Measurements from ENCODE around the gene SAMHD1.
"Not testable (repeated sequence)": the region's sequence is repeated elsewhere in the genome, so short reads cannot be mapped to it uniquely, and the experiment has no call there.

The SAMHD1 gene

DNA sequence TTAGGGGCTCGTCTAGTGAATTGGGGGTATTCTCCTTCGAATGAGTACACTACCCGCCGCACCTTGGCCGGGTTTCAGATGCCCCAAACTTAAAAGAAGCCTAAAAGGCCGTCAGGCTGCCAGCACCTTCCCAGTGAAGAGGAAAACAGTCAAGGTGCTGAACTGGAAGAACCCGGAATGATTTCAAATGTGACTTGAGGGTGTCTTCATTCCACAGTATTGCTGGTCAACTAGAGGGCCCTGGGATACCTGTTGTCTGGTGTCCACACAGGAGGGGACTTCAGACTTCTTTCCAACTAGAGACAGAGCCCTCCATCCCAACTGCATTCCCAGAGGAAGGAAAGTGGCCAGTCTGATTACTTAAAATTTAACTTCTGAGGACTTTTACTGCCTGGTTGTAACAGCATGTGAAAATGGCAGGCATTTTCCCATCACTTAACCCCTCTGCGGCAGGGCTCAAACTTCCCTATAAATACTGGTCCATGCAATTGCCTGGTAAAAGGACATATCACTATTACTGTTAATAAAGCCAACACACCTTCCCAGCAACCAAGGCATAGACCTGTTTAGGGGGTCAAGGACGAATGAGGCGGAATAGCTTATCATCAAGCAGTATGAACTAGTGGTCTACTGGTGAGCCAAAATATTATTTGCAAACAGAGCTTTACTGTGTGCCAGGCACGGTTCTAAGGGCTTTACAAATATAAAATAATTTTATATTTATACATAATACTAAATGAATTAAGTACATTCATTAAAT is 651 bp upstream of the SAMHD1 start:
- no peak for DNase-seq

DNA sequence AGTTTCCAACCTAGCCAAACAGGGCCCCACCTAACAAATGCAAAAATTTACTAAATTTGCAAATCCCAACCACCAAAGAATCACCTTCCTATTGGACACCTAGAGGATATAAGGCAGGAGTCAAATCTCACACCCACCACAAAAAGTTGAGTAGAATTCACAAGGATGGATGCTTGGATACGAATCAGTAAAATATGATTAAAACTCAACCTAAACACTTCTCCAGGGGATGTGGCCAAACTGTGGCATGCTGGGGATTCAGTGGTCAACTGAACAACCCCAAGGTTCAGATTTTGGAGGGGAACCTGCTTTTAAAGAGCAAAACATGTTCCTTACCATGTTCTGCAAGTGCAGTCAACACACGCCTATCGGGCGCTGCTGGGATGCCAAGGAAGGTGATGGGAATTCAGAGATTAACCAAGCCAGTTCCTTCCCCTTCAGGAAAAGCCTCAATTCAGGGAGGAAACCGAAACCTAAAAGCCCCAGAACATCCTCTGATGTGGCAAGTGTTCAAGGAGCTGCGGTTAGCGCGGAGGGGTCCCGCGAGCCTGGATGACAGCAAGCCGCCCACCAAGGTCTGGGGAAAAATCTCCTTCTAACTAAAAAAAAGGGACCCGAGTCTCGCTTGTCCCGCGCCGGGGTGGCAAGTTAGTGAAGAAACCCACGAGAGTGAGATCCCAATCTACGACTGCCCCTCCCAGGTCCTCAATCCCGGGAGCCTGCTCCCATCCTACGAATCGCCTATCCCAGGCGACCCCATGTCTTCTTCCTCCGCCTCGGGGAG is 902 bp downstream of the SAMHD1 start:
- DNase-seq = no peak

DNA sequence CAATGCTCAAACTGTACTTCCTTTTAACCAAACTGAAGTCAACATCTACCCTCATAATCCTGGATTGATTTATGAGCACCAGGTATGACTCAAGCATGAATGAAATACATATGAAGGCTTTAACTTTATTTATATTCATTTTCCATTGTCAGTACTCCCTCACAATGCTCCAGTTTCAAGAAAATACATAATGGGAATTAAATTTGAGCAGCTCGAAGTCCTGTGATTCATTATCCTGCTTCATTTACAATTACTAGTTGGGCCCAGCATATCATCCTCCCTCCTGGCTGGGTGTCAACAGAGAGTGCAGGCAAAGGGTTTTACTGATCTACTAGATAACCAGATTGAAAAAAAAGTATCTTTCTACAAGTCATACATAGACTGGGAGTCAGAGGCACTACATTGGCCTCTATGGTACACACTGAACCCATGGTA is 10.1 kb downstream of the SAMHD1 start:
- DNase-seq = no peak

DNA sequence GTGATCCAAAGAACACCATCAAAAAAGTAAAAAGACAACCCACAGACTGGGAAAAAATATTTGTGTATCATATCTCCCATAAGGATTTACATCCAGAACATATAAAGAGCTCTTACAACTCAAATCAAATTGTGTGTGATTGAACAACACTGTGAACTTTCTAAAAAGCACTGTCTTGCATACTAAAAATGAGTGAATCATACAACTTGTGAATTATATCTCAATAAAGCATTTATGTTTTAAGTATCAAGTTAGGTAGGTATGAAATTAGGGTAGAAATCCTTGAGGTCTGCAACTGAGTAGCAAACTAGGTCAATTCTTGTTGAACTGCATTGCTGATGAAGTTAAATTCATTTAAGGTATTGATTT is 14.1 kb downstream of the SAMHD1 start:
- DNase-seq = no peak

DNA sequence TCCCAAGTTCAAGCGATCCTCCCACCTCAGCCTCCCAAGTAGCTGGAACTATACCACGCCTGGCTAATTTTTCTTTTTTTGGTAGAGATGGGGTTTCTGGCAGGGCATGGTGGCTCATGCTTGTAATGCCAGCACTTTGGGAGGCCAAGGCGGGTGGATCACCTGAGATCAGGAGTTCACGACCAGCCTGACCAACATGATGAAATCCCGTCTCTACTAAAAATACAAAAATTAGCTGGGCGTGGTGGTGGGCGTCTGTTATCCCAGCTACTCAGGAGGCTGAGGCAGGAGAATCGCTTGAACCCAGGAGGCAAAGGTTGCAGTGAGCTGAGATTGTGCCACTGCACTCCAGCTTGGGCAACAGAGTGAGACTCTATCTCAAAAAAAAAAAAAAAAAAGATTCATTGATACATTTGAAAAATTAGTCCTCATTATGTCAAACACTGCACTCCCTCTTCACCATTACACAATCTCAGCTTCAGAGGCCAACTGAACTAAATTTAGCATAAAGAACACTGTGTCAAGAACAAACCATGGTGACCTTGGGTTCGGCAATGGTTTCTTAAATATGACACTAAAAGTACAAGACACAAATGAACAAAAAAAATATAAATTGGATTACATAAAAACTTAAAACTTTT is 14.6 kb downstream of the SAMHD1 start:
- not testable (repeated sequence) for DNase-seq

DNA sequence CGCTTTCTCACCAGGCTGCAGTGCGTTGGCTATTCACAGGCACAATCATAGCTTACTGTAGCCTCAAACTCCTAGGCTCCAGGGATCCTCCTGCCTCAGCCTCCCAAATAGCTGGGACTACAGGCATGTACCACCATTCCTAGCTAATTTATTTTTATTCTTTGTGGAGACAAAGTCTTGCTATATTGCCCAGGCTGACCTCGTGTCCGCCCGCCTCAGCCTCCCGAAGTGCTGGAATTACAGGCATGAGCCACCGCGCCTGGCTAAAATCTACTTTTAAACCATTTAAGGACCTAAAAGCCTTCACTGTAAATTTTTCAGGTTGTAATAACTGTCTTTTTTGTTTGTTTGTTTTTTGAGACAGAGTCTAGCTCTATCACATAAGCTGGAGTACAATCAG is 15.2 kb downstream of the SAMHD1 start:
- no peak for DNase-seq

DNA sequence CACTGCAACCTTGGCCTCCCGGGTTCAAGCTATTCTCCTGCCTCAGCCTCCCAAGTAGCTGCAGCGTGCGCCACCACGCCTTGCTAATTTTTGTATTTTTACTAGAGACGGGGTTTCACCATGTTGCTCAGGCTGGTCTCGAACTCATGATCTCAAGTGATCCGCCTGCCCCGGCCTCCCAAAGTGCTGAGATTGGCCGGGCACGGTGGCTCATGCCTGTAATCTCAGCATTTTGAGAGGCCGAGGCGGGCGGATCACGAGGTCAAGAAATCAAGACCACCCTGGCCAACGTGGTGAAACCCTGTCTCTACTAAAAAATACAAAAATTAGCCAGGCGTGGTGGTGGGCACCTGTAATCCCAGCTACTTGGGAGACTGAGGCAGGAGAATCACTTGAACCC is 17.9 kb downstream of the SAMHD1 start:
- not testable (repeated sequence) for DNase-seq

DNA sequence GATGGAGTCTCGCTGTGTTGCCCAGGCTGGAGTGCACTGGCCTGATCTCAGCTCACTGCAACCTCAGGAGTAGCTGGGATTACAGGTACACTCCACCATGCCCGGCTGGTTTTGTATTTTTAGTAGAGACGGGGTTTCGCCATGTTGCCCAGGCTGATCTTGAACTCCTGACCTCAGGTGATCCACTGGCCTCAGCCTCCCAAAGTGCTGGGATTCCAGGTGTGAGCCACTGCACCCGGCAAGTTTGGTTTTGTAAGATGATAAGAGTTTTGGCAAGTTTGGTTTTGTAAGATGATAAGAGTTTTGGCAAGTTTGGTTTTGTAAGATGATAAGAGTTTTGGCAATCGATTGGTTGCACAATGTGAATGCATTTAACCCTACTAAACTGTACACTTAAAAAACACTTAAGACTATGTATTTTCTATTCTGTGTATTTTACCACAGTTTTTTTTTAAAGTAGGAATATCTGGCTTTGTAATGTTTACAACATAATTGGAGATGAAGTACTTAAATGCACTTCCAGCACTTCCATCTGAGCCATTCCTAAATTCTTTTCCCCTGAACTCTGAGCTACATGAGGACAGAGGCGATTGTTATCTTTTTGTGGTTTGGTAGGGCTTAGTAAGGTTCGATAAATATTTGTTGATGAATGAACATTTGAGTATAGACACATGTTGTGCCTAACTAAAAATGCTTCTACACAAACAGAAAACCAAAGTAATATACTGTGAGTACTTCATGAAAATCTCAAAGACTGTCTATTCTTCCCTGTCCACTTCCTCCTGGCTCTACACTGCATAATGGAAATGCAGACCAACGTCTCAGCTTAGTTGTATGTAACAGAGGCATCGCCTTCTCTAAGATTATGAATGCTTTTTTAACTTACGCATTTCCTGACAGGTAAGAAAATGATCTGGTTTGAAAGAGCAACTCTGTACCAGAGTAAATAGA is 18.8 kb downstream of the SAMHD1 start:
- DNase-seq = no peak

DNA sequence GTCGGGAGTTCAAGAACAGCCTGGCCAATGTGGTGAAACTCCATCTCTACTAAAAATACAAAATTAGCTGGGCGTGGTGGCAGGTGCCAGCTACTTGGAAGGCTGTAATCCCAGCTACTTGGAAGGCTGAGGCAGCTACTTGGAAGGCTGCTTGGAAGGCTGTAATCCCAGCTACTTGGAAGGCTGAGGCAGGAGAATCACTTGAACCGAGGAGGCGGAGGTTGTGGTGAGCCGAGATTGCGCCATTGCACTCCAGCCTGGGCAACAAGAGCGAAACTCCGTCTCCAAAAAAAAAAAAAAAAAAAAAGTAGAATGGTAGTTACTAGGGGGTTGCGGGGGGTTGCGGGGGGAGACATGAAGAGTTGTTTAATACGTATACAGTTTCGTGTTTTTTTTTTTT is 19.4 kb downstream of the SAMHD1 start:
- DNase-seq = not testable (repeated sequence)

DNA sequence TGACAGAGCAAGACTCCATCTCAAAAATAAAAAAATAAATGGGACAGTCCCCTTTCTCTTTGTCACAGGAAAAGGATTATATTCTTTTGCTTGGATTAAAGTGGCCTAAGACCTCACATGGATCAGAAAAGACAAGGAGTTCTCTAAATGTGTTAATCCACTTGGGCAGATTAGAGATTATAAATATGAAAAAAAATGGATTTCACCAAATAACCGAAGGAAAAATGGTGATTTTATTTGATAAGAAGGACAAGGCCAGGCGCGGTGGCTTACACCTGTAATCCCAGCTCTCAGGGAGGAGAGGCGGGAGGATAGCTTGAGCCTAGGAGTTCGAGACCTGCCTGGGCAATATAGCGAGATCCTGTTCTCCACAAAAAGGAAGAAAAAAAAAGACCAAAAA is 21.8 kb downstream of the SAMHD1 start:
- no peak for DNase-seq

DNA sequence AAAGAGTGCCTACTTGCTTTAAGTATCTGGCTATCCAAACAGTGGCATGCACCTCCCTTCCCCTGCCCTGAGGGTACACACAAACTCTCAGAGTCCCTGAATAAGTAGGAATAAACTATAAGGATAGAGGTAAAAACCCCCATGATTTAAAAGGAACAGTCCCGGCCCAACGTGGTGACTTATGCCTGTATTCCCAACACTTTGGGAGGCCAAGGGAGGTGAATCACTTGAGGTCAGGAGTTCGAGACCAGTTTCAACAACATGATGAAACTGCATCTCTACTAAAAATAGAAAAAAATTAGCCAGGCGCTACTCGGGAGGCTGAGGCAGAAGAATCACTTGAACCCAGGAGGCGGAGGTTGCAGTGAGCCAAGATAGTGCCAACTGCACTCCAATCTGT is 22.2 kb downstream of the SAMHD1 start:
- no peak for DNase-seq

DNA sequence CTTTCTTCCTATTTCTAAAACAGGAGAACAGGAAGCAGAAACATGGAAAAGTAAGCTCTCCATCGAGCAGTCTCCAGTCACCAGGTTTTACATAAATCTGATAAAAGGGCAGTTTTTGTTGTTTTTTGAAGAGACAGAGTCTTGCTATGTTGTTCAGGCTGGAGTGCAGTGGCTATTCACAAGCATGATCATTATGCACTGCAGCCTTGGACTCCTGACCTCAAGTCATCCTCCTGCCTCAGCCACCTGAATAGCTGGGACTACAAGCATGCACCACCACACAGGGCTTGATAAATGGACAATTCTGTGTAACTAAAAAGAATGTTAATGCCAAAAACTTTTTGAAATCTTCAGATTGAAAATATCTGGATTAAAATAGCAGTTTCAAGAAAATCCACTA is 23.8 kb downstream of the SAMHD1 start:
- no peak for DNase-seq

DNA sequence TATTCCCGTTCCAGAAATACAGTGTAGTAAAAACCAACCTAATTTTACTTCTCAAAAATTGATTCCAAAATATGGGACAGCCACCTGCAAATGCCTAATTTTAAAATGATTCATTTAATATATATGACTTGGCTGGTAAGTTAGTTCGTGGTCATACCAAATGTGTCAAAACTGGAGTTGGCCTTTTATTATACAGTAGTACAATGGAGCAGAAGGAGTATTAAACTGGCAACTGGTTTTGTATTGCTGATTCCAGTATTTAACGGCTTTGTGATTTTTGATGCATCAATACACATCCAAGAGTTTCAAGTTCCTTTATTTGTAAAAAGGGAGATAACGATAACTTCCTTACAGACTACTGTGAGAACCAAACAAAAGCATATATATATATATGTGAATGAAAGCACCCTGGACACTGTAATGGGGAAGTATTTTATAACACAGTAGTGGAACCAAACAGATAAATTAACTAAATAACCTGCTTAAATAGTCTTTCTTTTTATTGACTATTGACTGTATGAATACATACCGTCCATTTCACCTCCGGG is 24.8 kb downstream of the SAMHD1 start:
- no peak for DNase-seq

DNA sequence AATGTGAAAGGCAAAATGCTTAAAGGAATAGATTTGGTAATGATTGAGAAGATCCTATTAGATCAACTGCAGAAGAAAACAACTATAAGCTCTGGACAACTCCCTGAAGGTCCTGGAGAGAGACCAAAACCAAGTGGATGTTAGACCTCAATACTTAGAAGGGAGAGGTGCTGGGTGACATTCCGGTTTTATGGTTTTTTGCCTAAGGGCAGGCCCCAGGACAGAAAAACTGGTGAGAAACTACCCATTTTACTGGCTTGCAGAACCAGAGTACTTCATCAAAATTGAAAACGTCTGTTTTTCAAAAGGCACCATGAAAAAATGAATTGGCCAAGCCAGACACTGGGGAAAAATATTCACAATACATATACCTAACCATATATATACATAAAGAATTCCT is 26.3 kb downstream of the SAMHD1 start:
- no peak for DNase-seq

DNA sequence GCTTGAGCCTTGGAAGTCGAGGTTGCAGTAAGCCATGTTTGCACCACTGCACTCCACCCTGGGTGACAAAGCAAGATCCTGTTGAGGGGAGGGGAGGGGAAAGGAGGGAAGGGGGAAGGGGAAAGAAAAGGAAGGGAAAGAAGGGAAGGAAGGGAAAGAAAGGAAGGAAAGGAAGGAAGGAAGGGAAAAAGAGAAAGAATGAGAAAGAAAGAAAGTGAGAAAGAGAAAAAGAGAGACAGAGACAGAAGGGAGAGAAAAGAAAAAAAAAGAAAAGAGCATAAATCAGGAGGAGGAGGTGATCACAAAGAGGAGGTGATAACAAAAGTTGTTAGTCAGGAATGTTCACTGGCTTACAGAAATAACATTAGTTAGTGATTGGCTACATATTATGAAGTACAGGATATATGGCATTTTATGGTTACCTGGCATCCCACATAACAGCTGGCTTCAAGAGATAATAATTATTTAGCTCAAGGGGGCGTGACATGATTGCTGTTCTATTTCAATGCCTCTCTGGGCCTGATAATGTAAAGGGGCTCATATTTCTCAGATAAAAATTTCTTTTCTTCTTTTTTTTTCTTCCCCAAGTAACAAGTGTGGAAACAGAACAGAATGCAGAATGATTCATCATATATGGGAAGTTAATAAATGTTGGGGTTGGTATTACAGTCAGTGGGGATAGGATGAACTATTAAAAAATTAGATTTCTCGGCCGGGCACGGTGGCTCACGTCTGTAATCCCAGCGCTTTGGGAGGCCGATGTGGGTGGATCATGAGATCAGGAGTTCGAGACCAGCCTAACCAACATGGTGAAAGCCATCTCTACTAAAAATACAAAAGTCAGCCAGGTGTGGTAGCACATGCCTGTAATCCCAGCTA is 27.1 kb downstream of the SAMHD1 start:
- DNase-seq = no peak

DNA sequence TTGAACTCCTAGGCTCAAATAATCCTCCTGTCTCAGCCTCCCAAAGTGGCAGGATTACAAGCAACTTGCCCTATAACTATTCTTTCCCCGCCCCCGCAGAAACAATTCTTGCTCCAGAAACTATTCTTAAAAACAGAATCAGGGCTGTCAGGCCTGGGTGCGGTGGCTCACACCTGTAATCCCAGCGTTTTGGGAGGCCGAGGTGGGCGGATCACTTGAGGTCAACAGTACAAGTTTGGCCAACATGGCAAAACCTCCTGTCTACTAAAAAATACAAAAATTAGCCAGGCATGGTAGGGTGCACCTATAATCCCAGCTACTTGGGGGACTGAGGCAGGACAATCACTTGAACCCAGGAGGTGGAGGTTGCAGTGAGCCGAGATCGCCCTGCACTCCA is 31.2 kb downstream of the SAMHD1 start:
- no peak for DNase-seq

DNA sequence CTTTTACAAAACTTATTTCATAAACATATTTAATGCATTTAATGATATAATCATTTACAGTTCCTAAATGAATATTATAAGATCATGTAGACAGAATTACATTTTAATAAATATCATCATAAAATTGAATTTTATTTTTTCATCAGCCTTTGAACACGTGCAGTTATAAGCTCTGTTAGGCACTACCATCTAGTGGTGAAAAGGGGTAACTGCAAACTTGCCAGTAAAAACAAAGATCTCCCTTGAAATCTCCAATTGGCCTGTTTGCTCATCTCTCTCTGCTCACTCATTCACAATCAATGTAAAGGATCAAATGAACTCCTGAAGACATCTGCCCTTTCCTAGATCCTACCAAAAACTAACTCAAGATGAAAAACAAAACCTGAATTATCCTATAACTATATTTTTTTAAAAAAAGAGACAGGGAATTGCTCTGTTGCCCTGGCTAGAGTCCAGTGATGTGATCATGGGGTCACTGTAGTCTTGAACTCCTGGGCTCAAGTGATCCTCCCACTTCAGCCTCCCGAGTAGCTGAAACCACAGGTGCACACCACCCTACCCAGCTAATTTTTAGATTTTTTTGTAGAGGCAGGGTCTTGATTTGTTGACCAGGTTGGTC is 31.7 kb downstream of the SAMHD1 start:
- DNase-seq = peak; percentile 37

DNA sequence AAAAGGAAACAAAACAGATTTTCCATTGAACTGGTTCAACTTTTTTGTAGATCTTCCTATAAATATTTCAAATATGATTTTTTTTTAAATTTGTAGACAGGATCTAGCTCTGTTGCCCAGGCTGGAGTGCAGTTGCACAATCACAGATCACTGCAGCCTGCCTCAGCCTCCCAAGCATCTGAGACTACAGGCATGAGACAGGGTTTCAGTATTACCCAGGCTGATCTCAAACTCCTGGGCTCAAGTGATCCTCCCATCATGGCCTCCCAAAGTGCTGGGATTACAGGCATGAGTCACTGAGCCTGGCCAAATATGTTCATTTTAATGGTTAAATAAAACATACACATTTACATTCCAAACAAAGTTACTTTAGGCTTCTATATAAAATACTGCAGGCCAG is 33.6 kb downstream of the SAMHD1 start:
- DNase-seq = no peak

DNA sequence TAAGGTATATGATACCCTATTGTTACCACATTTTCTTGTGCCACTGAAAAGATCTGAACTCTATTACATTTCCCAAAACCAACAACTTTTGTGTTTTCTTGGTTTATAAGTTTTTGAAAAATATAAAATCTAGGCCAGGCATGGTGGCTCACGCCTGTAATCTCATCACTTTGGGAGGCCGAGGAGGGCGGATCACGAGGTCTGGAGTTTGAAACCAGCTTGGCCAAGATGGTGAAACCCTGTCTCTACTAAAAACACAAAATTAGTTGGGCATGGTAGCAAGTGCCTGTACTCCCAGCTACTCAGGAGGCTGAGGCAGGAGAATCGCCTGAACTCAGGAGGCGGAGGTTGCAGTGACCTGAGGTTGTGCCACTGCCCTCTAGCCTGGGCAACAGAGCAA is 34.3 kb downstream of the SAMHD1 start:
- DNase-seq = no peak

DNA sequence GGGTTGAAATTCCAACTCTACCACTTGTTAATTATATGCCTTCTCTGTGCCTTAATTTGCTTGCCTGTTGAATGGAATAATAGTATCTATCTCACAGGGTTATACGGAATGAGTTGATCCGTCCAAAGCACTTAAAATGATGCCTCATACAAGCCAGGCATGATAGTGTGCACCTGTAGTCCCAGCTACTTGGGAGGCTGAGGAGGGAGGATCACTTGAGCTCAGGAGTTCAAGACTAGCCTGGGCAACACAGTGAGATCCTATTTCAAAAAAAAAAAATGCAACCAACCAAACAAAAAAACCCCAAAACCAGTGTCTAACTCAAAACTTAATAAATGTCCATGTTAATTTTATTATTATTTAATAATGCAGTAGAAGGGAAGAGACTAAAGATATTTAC is 35.3 kb downstream of the SAMHD1 start:
- DNase-seq = no peak

DNA sequence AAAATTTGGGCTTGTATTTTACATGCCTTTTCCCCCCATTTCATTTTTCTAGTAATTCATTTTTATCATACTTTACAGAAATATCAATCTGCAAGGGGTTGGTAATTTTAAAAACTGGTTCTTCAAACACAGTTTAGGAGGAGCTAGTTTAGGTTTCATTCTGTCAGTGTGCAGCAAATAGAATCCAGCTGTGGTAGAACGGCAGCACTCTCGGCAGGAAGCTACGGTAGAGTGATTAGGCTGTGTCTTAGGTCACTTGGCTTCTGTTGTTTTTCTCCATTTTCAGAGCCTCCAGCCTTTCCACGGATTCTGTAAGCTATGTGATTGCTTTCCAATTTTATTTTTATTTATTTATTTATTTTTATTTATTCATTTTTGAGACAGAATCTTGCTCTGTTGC is 42.9 kb downstream of the SAMHD1 start:
- DNase-seq = no peak

Measured in NCI-H2081 treated with DMSO at 0.1 percent for 48 hours (cell line).